ENCODE measurements around the gene GPATCH2.

Gene GPATCH2

GRCh38 chr1:217650674-217651073 lies 19.8 kb upstream of the GPATCH2 start:
- no peak overlapping the region for H3K27ac ChIP-seq (replicated peaks)
- H3K4me3 ChIP-seq (replicated peaks; ENCODE audit: insufficient read depth, low read length), result no peak overlapping the region
- no peak for DNase-seq (ENCODE audit: low read depth in 1 of 2, low spot score in 1 of 2)
- H3K27me3 ChIP-seq (ENCODE audit: insufficient read depth, poor library complexity, severe bottlenecking), result no peaks in the 10 kb centered on the region
- TF ChIP-seq POLR2AphosphoS5 (IDR thresholded peaks at IDR 0.05; ENCODE audit: low read depth), result no peak
- TF ChIP-seq REST (IDR thresholded peaks at IDR 0.05; ENCODE audit: insufficient replicate concordance, low read depth), result no peak
- TF ChIP-seq GABPA (IDR thresholded peaks at IDR 0.05; ENCODE audit: low read depth), result no peak
- no peak for TF ChIP-seq CTCF (IDR thresholded peaks at IDR 0.05; ENCODE audit: insufficient read depth, low read length)
- no peak for TF ChIP-seq SPI1 (IDR thresholded peaks at IDR 0.05; ENCODE audit: borderline replicate concordance, low read depth)

GRCh38 chr1:217647791-217648190 lies 16.9 kb upstream of the GPATCH2 start:
- Histone ChIP-seq H3K27me3 (ENCODE audit: insufficient read depth, poor library complexity, severe bottlenecking) (no peaks in the 10 kb centered on the region), H3K27ac (replicated peaks) (no peak overlapping the region), H3K4me3 (replicated peaks; ENCODE audit: insufficient read depth, low read length) (no peak overlapping the region)
- no peak for TF ChIP-seq REST (IDR thresholded peaks at IDR 0.05; ENCODE audit: insufficient replicate concordance, low read depth)
- no peak for TF ChIP-seq GABPA (IDR thresholded peaks at IDR 0.05; ENCODE audit: low read depth)
- TF ChIP-seq POLR2AphosphoS5 (IDR thresholded peaks at IDR 0.05; ENCODE audit: low read depth), result no peak
- no peak for TF ChIP-seq SPI1 (IDR thresholded peaks at IDR 0.05; ENCODE audit: borderline replicate concordance, low read depth)
- TF ChIP-seq CTCF (IDR thresholded peaks at IDR 0.05; ENCODE audit: insufficient read depth, low read length), result no peak
- DNase-seq (ENCODE audit: low read depth in 1 of 2, low spot score in 1 of 2), result no peak

DNA sequence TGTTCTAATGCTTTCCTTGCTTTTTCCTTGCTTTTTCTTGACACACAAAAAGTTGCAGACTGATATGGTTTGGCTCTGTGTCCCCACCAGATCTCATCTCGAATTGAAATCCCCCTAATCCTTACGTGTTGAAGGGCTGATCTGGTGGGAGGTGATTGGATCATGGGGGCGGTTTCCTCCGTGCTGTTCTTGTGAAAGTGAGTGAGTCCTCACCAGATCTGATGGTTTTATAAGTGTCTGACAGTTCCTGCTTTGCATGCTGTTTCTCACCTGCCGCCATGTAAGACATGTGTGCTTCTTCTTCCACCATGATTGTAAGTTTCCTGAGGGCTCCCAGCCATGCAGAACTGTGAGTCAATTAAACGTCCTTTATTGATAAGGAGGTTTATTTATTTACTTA lies 11.6 kb upstream of the GPATCH2 start:
- TF ChIP-seq POLR2AphosphoS5 (IDR thresholded peaks at IDR 0.05; ENCODE audit: low read depth) (no peak), GABPA (IDR thresholded peaks at IDR 0.05; ENCODE audit: low read depth) (no peak), REST (IDR thresholded peaks at IDR 0.05; ENCODE audit: insufficient replicate concordance, low read depth) (no peak), SPI1 (IDR thresholded peaks at IDR 0.05; ENCODE audit: borderline replicate concordance, low read depth) (no peak), CTCF (IDR thresholded peaks at IDR 0.05; ENCODE audit: insufficient read depth, low read length) (no peak)
- H3K4me3 ChIP-seq (replicated peaks; ENCODE audit: insufficient read depth, low read length), result no peak overlapping the region
- no peak for DNase-seq (ENCODE audit: low read depth in 1 of 2, low spot score in 1 of 2)
- no peak overlapping the region for H3K27ac ChIP-seq (replicated peaks)
- no peaks in the 10 kb centered on the region for H3K27me3 ChIP-seq (ENCODE audit: insufficient read depth, poor library complexity, severe bottlenecking)
